HG03457 (cell line): ENCODE results near the gene NEK6.

Source experiments
- ATAC-seq: cut with Tn5 transposase; IDR thresholded peaks from one replicate; pipeline ENCODE4 v1.9.1; 2021; ENCODE audit warnings: moderate number of reproducible peaks; ENCODE audit not compliant: unreplicated experiment

The NEK6 gene

GRCh38 chr9:124340219-124341069 is 82.7 kb downstream of the NEK6 start:
- no peak for ATAC-seq

DNA sequence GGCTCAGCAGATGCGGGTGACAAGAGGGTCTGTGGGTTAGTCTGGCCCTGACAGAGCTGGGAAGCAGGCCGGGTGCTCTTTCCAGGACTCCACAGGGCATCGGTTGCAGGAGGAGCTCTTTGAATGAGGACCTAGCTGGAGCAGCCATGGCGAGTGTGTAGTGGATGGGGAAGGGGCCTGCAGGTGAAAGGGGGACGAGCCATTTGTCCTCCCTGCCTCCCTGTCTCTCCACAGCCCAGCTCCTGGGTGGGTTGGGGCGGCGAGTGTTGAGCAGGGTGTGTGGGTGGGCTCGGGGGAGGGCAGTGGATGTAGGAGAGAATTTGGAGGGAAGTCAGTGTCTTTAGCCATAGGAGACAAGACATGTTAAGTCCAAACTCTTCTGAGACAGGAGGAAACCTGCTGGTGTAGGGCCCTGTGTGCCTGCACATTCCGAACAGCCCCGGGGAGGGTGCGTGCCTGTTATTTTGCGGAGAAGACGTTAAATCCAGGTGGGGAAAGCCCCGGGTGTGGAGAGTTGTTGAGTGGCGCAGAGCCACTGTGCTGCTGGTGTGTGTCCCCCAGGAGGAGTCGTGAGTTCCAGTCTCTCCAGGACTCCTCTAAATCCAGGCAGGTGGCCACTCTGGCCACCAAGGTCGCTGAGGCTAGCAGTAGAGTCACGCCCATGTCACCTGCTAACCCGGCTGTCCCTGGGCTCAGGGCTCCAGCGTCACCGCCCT is 83.9 kb downstream of the NEK6 start:
- no peak for ATAC-seq

GRCh38 chr9:124342402-124342775 is 84.6 kb downstream of the NEK6 start:
- no peak for ATAC-seq

DNA sequence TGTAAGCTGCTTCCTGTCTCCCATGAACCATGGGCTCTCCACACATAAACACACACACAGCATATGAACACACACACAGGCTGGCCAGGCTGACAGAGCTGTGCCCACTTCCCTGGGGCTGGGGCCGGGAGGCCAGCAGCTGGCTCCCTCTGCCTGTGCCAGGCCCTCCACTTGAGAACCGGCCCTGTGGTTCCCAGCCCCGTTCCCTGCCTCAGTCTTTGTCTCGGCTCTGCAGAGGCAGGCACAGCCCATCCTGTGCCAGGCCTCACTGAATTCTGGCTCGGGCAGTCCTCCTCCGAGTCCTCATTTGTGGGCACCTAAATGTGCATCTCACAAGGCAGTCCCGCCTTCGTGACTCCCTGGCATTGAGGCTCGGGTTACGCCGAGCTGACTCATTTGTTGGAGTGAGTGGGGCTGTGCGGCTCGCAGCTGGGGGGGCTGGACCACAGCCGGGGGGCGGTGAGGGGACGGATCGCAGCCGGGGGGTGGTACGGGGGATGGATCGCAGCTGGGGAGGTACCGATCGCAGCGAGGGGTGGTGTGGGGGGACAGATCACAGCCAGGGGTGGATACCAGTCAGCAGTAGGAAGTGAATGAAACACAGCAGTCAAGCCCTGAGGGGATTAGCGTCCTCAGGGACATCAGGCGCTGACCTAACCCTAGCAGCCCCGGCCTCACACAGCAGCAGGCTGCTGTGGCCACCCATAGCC is 85.2 kb downstream of the NEK6 start:
- ATAC-seq: no peak

GRCh38 chr9:124343533-124344290 is 86.0 kb downstream of the NEK6 start:
- ATAC-seq: no peak

GRCh38 chr9:124344291-124345050 is 86.7 kb downstream of the NEK6 start:
- no peak for ATAC-seq

DNA sequence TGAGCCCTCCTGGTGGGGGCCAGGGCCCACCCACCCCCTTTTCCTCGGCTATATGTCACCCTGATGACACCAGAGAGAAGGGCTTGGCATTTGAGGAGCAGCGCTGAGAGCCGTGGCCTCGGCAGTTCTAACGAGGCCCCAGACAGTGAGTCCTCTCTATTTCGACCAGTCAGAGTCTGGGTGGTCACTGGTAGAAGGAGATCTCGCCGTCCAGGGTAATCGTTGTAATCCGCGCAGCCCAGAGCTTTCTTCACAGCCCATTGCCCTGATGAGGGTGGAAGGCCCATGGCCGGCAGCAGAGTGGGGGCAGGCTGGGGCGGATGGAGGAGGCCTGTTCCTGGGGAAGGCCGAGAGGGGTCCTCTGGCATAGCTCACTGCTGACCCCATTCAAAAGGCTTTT is 87.3 kb downstream of the NEK6 start:
- ATAC-seq: no peak

DNA sequence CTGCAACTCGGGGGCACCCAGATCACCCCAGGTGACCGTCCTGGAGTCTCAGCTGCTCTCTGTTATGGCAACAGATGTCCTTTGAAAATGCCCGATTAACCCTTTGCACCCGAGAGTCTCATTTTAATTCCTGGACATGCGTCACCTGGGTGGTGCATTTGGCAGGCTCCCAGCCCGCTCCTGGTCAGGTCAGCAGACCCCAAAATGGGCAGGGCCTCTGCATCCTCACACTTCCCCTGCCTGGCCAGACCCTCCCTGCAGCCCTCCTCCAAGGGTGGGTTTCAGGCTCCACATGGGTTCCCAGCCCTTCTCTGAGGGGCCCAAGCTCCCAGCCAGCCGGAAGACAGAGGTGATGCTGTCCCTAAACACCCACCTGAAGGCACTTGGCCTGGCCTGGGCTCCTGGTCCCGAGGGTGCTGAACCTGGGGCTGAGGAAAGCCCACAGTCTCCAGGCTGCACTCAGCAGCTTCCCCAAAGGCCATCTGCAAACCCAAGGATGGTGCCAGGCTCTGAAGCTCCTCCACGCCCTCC is 88.1 kb downstream of the NEK6 start:
- ATAC-seq: no peak

- no peak for ATAC-seq
Observed at GRCh38 chr9:124346347-124347163, 88.8 kb downstream of the NEK6 start.

- no peak for ATAC-seq
Observed at GRCh38 chr9:124347206-124347967, 89.6 kb downstream of the NEK6 start.

- ATAC-seq: no peak
Observed at GRCh38 chr9:124347968-124348358, 90.2 kb downstream of the NEK6 start.

- ATAC-seq: no peak
Observed at GRCh38 chr9:124348363-124348762, 90.6 kb downstream of the NEK6 start.

DNA sequence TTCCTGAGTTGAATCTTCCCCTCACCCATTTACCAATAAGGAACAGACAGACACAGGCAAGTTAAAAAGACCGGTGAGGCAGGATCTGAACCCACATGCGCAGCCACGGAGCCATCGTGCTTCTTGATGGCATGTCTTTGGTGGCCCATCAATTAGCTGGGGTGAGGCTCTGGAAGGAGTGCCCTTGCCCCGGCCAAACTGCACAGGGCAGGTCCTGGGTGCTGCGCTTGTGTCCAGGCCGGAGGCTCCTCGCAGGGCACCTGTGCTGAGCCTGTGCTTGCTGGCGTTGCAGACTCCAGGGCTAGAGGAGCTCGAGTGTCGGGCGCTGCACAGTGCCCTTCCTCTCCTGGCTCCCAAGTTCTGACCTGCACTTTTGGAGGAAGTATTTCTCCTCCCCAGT is 91.1 kb downstream of the NEK6 start:
- no peak for ATAC-seq

DNA sequence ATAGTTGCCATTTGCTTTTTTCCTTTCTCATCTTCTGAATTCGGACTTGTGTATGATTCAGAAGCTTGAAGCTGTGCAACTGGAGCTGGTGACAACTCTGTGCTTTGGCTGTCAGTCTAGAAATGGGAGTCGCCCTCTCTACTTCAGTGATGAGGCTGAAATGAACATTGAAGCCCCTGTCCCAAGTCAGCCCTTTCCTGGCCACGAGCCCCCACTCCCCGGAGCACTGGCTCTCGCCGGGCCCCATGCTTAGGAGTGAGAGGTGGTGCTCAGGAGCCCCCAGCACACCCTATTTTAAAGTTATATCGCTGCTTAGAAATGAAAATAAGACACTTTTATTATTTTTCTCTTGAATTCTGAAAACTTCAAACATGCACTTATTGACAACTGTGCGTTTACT is 91.5 kb downstream of the NEK6 start:
- ATAC-seq: no peak

DNA sequence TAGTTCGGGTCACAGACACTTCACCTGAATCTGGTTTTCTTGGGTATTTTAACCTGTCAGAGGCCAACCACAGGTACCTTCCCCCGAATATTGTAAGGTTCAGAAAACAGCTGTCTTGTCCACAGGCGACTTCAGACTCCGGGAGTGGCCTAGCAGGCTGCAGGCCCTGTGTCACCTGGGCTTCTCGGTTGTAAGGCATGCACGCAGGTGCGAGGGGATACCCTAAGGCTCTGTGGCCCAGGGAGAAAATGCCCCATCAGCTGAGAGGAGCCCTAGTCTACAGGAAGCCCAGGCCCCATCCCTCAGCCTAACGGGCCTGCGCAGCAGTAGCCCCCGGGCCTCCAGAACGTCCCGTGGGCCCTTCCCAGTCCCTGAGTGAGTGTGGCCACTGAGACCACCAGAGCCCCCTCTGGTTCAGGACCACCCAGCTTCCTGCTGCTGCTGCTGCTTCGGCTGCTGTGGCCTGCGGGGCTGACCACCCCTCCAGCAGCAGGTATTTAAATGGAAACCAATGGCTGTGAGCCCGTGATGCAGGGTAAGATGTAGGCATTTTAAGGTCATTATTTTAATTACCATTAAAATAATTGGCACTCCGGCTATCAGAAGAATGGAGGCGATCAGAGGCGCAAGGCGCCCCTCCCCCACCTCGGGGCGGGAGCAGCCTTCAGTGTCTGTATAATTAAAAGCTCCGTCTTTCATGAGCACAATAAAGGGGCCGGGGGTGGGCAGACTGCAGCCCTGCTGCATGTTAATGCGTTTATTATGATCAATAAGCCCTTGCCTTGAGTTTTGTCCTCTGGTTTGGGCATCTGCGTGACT is 92.1 kb downstream of the NEK6 start:
- no peak for ATAC-seq

GRCh38 chr9:124350494-124351263 is 92.9 kb downstream of the NEK6 start:
- ATAC-seq: no peak
